Measurements from ENCODE around the gene ITGB3. TPM values are rescaled to one million over a fixed set of nuclear protein-coding genes. Genes with fewer than 3 reads are reported as not detected.

Gene ITGB3
- total RNA-seq, 1 donor, result 39.8 TPM

- no peak overlapping the region for H2AFZ ChIP-seq (ENCODE audit: low read length)
- peaks cover 25% of the 10 kb centered on the region for H3K36me3 ChIP-seq (ENCODE audit: insufficient read depth, low read length)
- H4K20me1 ChIP-seq (ENCODE audit: insufficient read depth, low read length), result no peaks in the 10 kb centered on the region
- no peak overlapping the region for H3K4me3 ChIP-seq (ENCODE audit: insufficient read depth, low read length)
- no peaks in the 10 kb centered on the region for H3K9me3 ChIP-seq (ENCODE audit: low read depth, low read length)
- DNase-seq (ENCODE audit: insufficient read length, low spot score, missing footprints), result no peak
- TF ChIP-seq CTCF (IDR thresholded peaks at IDR 0.05; ENCODE audit: extremely low read depth, low read depth, low read length), result no peak
- no peaks in the 10 kb centered on the region for H3K27me3 ChIP-seq (ENCODE audit: insufficient read depth, low read length)
- no peaks in the 10 kb centered on the region for H3K79me2 ChIP-seq (ENCODE audit: insufficient read depth, low read length)
- H3K4me2 ChIP-seq (ENCODE audit: insufficient read depth, low read length), result peak overlapping the region; percentile 12
- peaks cover 30% of the 10 kb centered on the region for H3K4me1 ChIP-seq (ENCODE audit: insufficient read depth, low read length)
- no peak overlapping the region for H3K27ac ChIP-seq (ENCODE audit: low read depth, low read length)
These were observed 35.0 kb downstream of the ITGB3 start for GRCh38 chr17:47288531-47289116.

GRCh38 chr17:47289302-47289701 lies 35.7 kb downstream of the ITGB3 start:
- Histone ChIP-seq H3K27ac (ENCODE audit: low read depth, low read length) (no peak overlapping the region), H2AFZ (ENCODE audit: low read length) (no peak overlapping the region), H3K4me2 (ENCODE audit: insufficient read depth, low read length) (no peak overlapping the region), H3K27me3 (ENCODE audit: insufficient read depth, low read length) (no peaks in the 10 kb centered on the region), H3K4me1 (ENCODE audit: insufficient read depth, low read length) (peaks cover 35% of the 10 kb centered on the region), H3K4me3 (ENCODE audit: insufficient read depth, low read length) (no peak overlapping the region), H4K20me1 (ENCODE audit: insufficient read depth, low read length) (no peaks in the 10 kb centered on the region), H3K9me3 (ENCODE audit: low read depth, low read length) (no peaks in the 10 kb centered on the region), H3K36me3 (ENCODE audit: insufficient read depth, low read length) (peaks cover 25% of the 10 kb centered on the region), H3K79me2 (ENCODE audit: insufficient read depth, low read length) (no peaks in the 10 kb centered on the region)
- no peak for DNase-seq (ENCODE audit: insufficient read length, low spot score, missing footprints)
- TF ChIP-seq CTCF (IDR thresholded peaks at IDR 0.05; ENCODE audit: extremely low read depth, low read depth, low read length), result no peak

GRCh38 chr17:47290870-47291241 lies 37.2 kb downstream of the ITGB3 start:
- TF ChIP-seq CTCF (IDR thresholded peaks at IDR 0.05; ENCODE audit: extremely low read depth, low read depth, low read length), result no peak

GRCh38 chr17:47291242-47291873 lies 37.7 kb downstream of the ITGB3 start:
- Histone ChIP-seq H4K20me1 (ENCODE audit: insufficient read depth, low read length) (no peaks in the 10 kb centered on the region), H2AFZ (ENCODE audit: low read length) (no peak overlapping the region), H3K9me3 (ENCODE audit: low read depth, low read length) (no peaks in the 10 kb centered on the region), H3K4me2 (ENCODE audit: insufficient read depth, low read length) (no peak overlapping the region), H3K4me3 (ENCODE audit: insufficient read depth, low read length) (no peak overlapping the region), H3K36me3 (ENCODE audit: insufficient read depth, low read length) (peaks cover 20% of the 10 kb centered on the region), H3K79me2 (ENCODE audit: insufficient read depth, low read length) (no peaks in the 10 kb centered on the region), H3K27ac (ENCODE audit: low read depth, low read length) (no peak overlapping the region), H3K4me1 (ENCODE audit: insufficient read depth, low read length) (peaks cover 42% of the 10 kb centered on the region), H3K27me3 (ENCODE audit: insufficient read depth, low read length) (no peaks in the 10 kb centered on the region)
- DNase-seq (ENCODE audit: insufficient read length, low spot score, missing footprints), result no peak
- TF ChIP-seq CTCF (IDR thresholded peaks at IDR 0.05; ENCODE audit: extremely low read depth, low read depth, low read length), result no peak

More at GRCh38 chr17:47290870-47291241, 37.2 kb downstream of the ITGB3 start:
- H3K9me3 ChIP-seq (ENCODE audit: low read depth, low read length), result no peaks in the 10 kb centered on the region
- peaks cover 46% of the 10 kb centered on the region for H3K4me1 ChIP-seq (ENCODE audit: insufficient read depth, low read length)
- no peaks in the 10 kb centered on the region for H3K79me2 ChIP-seq (ENCODE audit: insufficient read depth, low read length)
- H3K27me3 ChIP-seq (ENCODE audit: insufficient read depth, low read length), result no peaks in the 10 kb centered on the region
- no peak for DNase-seq (ENCODE audit: insufficient read length, low spot score, missing footprints)
- peaks cover 20% of the 10 kb centered on the region for H3K36me3 ChIP-seq (ENCODE audit: insufficient read depth, low read length)
- H3K27ac ChIP-seq (ENCODE audit: low read depth, low read length), result no peak overlapping the region
- H2AFZ ChIP-seq (ENCODE audit: low read length), result no peak overlapping the region
- no peak overlapping the region for H3K4me3 ChIP-seq (ENCODE audit: insufficient read depth, low read length)
- no peak overlapping the region for H3K4me2 ChIP-seq (ENCODE audit: insufficient read depth, low read length)
- H4K20me1 ChIP-seq (ENCODE audit: insufficient read depth, low read length), result no peaks in the 10 kb centered on the region
